K562 (cell line): ENCODE data around the gene ASAH2B. TPM values are rescaled to one million over a fixed set of nuclear protein-coding genes. Genes with fewer than 3 reads are reported as not detected.
"Not testable (repeated sequence)": the region's sequence is repeated elsewhere in the genome, so short reads cannot be mapped to it uniquely, and the experiment has no call there.

Experiments used
- ATAC-seq: fragments of 200-7000 bp; cut with Tn5 transposase; 3 replicates; pipeline ENCODE4 v1.9.1; 2020; ENCODE audit warnings: moderate library complexity
- BruUV-seq: library from RNA; stranded (reverse); fragments of 400-500 nt; replicated peaks from 2 replicates; lab custom pipeline; 2021; lab: Mats Ljungman, UMichigan
- CTCF ChIA-PET: fragments of 300-600 bp; formaldehyde crosslinking; extraction: SDS; loops from one replicate; lab custom pipeline; 2021; ENCODE audit warnings: low intra/inter-chr PET ratio; lab: Yijun Ruan, JAX
- POLR2A ChIA-PET: fragments of 300-600, 350-650 bp; sonication (Branson Sonifier 250); formaldehyde crosslinking; extraction: SDS; loops from one replicate; lab custom pipeline; 2021; ENCODE audit warnings: antibody characterized with exemption, inconsistent platforms; lab: Yijun Ruan, JAX
- DNase-seq, 4 experiments: peaks; one replicate each; pipeline versions ENCODE4 v3.0.0 to v3.0.0-alpha.2; 2011 to 2018; ENCODE audit warnings: low spot score in 3 of 4, mixed read lengths in 3 of 4; ENCODE audit errors: extremely low read depth in 1 of 4
- FAIRE-seq: peaks from 2 replicates; lab custom pipeline; 2011; peaks lifted over from hg19 to GRCh38; lab: Jason Lieb, UNC
- H2AFZ ChIP-seq: 2 replicates; pipeline ENCODE4 v1.6.0; 2011; ENCODE audit warnings: low read depth, low read length, control low read depth, inconsistent platforms
- H3K27ac ChIP-seq: fragments of 200-600 bp; 3 replicates; pipeline ENCODE4 v1.8.0; 2011; ENCODE audit warnings: low read depth, mild to moderate bottlenecking, control low read depth, inconsistent platforms, low read length, moderate library complexity, mixed read lengths; ENCODE audit errors: extremely low read depth
- H3K27me3 ChIP-seq, 2 experiments: fragments of 300-600 bp in 1 of 2; 2 replicates in 1 of 2; 3 replicates in 1 of 2; pipeline versions ENCODE4 v1.6.0 to v1.8.0; 2011; ENCODE audit warnings: inconsistent platforms in 2 of 2, low read length in 2 of 2, mild to moderate bottlenecking in 1 of 2, mixed read lengths in 1 of 2, moderate library complexity in 1 of 2; ENCODE audit not compliant: control insufficient read depth in 2 of 2, insufficient read depth in 2 of 2
- H3K36me3 ChIP-seq: fragments of 300-600 bp; 3 replicates; pipeline ENCODE4 v1.8.0; 2011; ENCODE audit warnings: mild to moderate bottlenecking, low read length, inconsistent platforms; ENCODE audit not compliant: control insufficient read depth, insufficient read depth
- H3K4me1 ChIP-seq, 2 experiments: fragments of 200-600 bp in 1 of 2; replicated peaks in 1 of 2; 2 replicates in 1 of 2; 3 replicates in 1 of 2; pipeline versions ENCODE4 v1.5.1 to v1.8.0; 2011; ENCODE audit warnings: inconsistent platforms in 2 of 2, low read length in 2 of 2, mild to moderate bottlenecking in 1 of 2, mixed read lengths in 1 of 2, moderate library complexity in 1 of 2; ENCODE audit not compliant: control insufficient read depth in 2 of 2, insufficient read depth in 2 of 2
- H3K4me2 ChIP-seq: 2 replicates; pipeline ENCODE4 v1.6.1; 2011; ENCODE audit warnings: low read length, control low read depth, inconsistent platforms, mixed read lengths; ENCODE audit not compliant: insufficient read depth
- H3K4me3 ChIP-seq: fragments of 200-600 bp; sonication (generic), shearing (Covaris generic); 2 replicates; pipeline ENCODE4 v1.5.1; 2016; ENCODE audit warnings: control low read depth, inconsistent platforms
- H3K79me2 ChIP-seq: fragments of 200-600 bp; 3 replicates; pipeline ENCODE4 v1.8.0; 2011; ENCODE audit warnings: low read length, inconsistent platforms; ENCODE audit not compliant: control insufficient read depth, insufficient read depth
- H3K9ac ChIP-seq, 2 experiments: 2 replicates each; pipeline versions ENCODE4 v1.6.0 to v1.6.1; 2011; ENCODE audit warnings: low read depth in 2 of 2, low read length in 2 of 2, control low read depth in 1 of 2, inconsistent platforms in 1 of 2, mild to moderate bottlenecking in 1 of 2, mixed read lengths in 1 of 2; ENCODE audit not compliant: insufficient read depth in 1 of 2
- H3K9me1 ChIP-seq: one replicate; pipeline ENCODE4 v1.6.0; 2011; ENCODE audit warnings: inconsistent platforms, mild to moderate bottlenecking, low read length, moderate library complexity; ENCODE audit not compliant: control insufficient read depth, insufficient read depth
- H3K9me3 ChIP-seq: replicated peaks from 2 replicates; pipeline ENCODE4 v1.5.1; 2011; ENCODE audit warnings: low read depth, low read length, inconsistent platforms; ENCODE audit not compliant: control insufficient read depth, insufficient read depth
- H4K20me1 ChIP-seq: replicated peaks from 2 replicates; pipeline ENCODE4 v1.6.1; 2011; ENCODE audit warnings: low read length, inconsistent platforms, mixed read lengths; ENCODE audit not compliant: control insufficient read depth, insufficient read depth
- CCNT2 ChIP-seq: IDR thresholded peaks from 2 replicates; pipeline ENCODE4 v1.6.1; 2011; ENCODE audit warnings: borderline replicate concordance, low read depth, mild to moderate bottlenecking, moderate library complexity, mixed read lengths, low read length; ENCODE audit not compliant: insufficient read length; ENCODE audit errors: extremely low read depth
- ELF1 ChIP-seq: fragments of 200-800 bp; sonication (Bioruptor generic); IDR thresholded peaks from 2 replicates; pipeline ENCODE4 v1.6.1; 2016; ENCODE audit warnings: missing genetic modification characterization, missing compliant biosample characterization
- ETS2 ChIP-seq: IDR thresholded peaks from 2 replicates; pipeline ENCODE4 v1.6.1; 2016; ENCODE audit warnings: borderline replicate concordance, missing genetic modification characterization, mild to moderate bottlenecking, moderate library complexity, missing compliant biosample characterization; ENCODE audit not compliant: poor library complexity, severe bottlenecking
- NCOA6 ChIP-seq: fragments of 450-650 bp; IDR thresholded peaks from 2 replicates; pipeline ENCODE4 v1.6.1; 2017; ENCODE audit warnings: mild to moderate bottlenecking
- SIN3B ChIP-seq: fragments of 450-650 bp; IDR thresholded peaks from 2 replicates; pipeline ENCODE4 v1.6.1; 2017; ENCODE audit warnings: low read depth, mild to moderate bottlenecking, moderate library complexity
- TARDBP ChIP-seq: fragments of 450-650 bp; IDR thresholded peaks from 2 replicates; pipeline ENCODE4 v1.6.1; 2016
- WGBS: fragments of 100-300 bp; shearing (Covaris generic); methylation state at CpG from one replicate; pipeline ENCODE4 v1.1.6; 2016; ENCODE audit warnings: low coverage, mixed read lengths; ENCODE audit not compliant: insufficient coverage; ENCODE audit errors: missing lambda C conversion rate; 5-methylcytosine and 5-hydroxymethylcytosine counted together
- in situ Hi-C: fragments of 300-500 bp; cut with MboI; formaldehyde crosslinking; loops from 4 replicates; pipeline ENCODE4 v1.15.0; 2018; ENCODE audit warnings: inconsistent platforms, mixed read lengths
- intact Hi-C: fragments of 100-400 bp; cut with micrococcal nuclease; formaldehyde crosslinking; loops from 2 replicates; pipeline ENCODE4 v1.14.2; 2022
- polyA plus RNA-seq, 8 experiments: library from polyadenylated mRNA; depleted of rRNA in 4 of 8; stranded (reverse) in 5 of 8; unstranded in 3 of 8; fragments of >200 nt; fragmentation: Nextera tagmentation in 2 of 8; fragmentation: Illumina TruSeq in 1 of 8; extraction: Ambion mirVana in 2 of 8; extraction: Trizol in 1 of 8; gene quantifications; 2 replicates each; pipeline versions ENCODE4 v1.2.1 to v1.2.3, GENCODE V29; 2011 to 2014; ENCODE audit warnings: inconsistent platforms in 1 of 8, missing spikeins in 1 of 8
- total RNA-seq, 7 experiments: library from RNA; depleted of rRNA in 6 of 7; stranded (reverse); fragments of >200 nt in 6 of 7; fragmentation: Illumina TruSeq in 2 of 7; extraction: Trizol in 2 of 7; gene quantifications; 2 replicates each; pipeline versions ENCODE4 v1.2.1 to v1.2.3, GENCODE V29; 2011 to 2021; ENCODE audit warnings: low replicate concordance in 1 of 7
- TF ChIP-seq, protein P1 (sequence below): fragments of 250-450 bp; sonication (Bioruptor Pico); IDR thresholded peaks from 2 replicates; pipeline ENCODE4 v1.8.0; 2022; ENCODE audit warnings: inconsistent platforms
- TF ChIP-seq, protein P2 (sequence below): fragments of 450-650 bp; formaldehyde crosslinking; conservative IDR thresholded peaks from 2 replicates; pipeline ENCODE4 v1.4.0; 2022; ENCODE audit warnings: mild to moderate bottlenecking, missing genetic modification characterization
- TF ChIP-seq, protein P3 (sequence below): sonication (generic); formaldehyde crosslinking; IDR thresholded peaks from 2 replicates; pipeline ENCODE4 v1.8.0; 2022; ENCODE audit warnings: missing genetic modification reagents, mild to moderate bottlenecking, borderline replicate concordance

The ASAH2B gene
- total and polyA plus RNA-seq, 9 of the 15 experiments (the other 6 are each of a cell fraction or from before 2014, with no cell fraction given): 5.0 to 18.3 (median 14.4) TPM

DNA sequence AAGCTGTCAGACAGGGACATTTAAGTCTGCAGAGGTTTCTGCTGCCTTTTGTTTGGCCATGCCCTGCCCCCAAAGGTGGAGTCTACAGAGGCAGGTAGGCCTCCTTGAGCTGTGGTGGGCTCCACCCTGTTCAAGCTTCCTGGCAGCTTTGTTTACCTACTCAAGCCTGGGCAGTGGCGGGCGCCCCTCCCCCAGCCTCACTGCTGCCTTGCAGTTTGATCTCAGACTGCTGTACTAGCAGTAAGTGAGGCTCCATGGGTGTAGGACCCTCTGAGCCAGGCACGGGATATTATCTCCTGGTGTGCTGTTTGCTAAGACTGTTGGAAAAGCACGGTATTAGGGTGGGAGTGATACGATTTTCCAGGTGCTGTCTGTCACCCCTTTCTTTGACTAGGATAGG, 48.2 kb downstream of the ASAH2B start:
- in situ Hi-C loops, FAIRE-seq, ATAC-seq, CTCF ChIA-PET, H4K20me1 ChIP-seq, H3K9ac ChIP-seq, H3K36me3 ChIP-seq, H3K27ac ChIP-seq, intact Hi-C loops, H3K79me2 ChIP-seq, POLR2A ChIA-PET, H3K4me1 ChIP-seq, H3K9me3 ChIP-seq, H2AFZ ChIP-seq, H3K9me1 ChIP-seq, DNase-seq, H3K27me3 ChIP-seq, BruUV-seq, H3K4me2 ChIP-seq, H3K4me3 ChIP-seq: not testable (repeated sequence)
- 3% methylated on average over 5 of the region's 5 CpGs for WGBS

DNA sequence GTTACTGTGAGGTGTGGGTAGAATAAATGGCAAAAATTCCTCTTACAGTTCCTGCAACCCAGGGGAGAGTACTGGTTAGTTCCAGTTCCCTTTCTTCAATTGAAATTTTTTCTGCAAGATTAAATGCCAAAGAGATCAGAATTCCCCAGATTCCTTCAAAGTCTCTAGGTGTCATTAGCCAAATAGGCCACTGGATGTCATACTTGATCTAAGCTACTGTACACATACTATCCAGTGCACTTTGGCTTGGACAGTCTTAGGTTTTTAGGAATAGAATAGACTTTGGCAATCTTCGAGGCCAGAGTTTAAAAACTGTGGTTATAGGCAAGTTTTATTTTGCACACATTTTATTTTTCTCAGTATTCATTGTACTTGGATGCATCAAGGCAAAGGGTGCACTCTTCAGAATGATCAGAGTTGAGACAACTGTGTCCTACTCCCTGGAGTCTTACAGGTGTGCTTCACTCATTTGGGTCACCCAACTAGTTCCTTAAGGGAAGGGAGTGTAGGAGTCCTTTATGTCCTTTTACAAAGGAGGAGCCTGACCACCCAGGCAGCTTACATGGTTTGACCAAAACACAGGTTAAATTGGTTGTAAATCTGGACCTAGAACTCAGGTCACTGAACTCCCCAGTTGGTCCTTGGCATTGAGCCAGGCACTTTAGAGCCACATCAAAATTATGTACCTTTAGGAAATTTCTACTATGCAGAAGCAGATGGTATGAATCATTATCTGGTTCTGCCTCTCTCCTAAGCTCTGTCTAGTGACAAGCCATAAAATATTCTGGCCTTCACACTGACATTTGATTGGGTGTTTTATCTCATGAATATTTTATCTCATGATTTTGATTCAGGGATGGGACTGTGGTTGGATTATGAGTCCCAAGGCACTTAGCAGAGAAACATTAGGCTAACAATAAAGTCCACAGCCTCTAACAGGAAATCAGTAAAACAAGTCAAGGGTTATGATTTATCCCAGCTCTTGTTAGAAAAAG, 49.5 kb downstream of the ASAH2B start:
- peaks cover 0 to 3% of the 10 kb centered on the region in 2 experiments; a peak in 1 of 5 replicates for H3K27me3 ChIP-seq
- BruUV-seq: no TSS peak
- H3K9me3 ChIP-seq: no peaks in the 10 kb centered on the region
- H3K4me1 ChIP-seq: no peaks in the 10 kb centered on the region
- in situ Hi-C loops (no loop called here), intact Hi-C loops (no loop called here)
- ATAC-seq (peak; percentile 90), FAIRE-seq (peak; percentile 52), DNase-seq (peak; percentile 15 to 42 (median 39))
- H2AFZ ChIP-seq: no peak overlapping the region
- no peak overlapping the region for H3K4me3 ChIP-seq
- no peaks in the 10 kb centered on the region for H3K79me2 ChIP-seq
- H3K9ac ChIP-seq: no peak overlapping the region
- H3K9me1 ChIP-seq: no peaks in the 10 kb centered on the region
- no peaks in the 10 kb centered on the region for H3K36me3 ChIP-seq
- ChIA-PET POLR2A (interaction anchor here (1.0 to 1.4 kb wide), 2 partner anchors 9 to 12 kb away, joined by 3 to 4 read pairs; no protein-coding TSS in a partner anchor), CTCF (no interaction called here)
- H4K20me1 ChIP-seq: no peaks in the 10 kb centered on the region
- no peak overlapping the region for H3K27ac ChIP-seq
- no peak overlapping the region for H3K4me2 ChIP-seq
- 5% methylated on average over 1 of the region's 1 CpG for WGBS
- TF ChIP-seq, protein P1, sequence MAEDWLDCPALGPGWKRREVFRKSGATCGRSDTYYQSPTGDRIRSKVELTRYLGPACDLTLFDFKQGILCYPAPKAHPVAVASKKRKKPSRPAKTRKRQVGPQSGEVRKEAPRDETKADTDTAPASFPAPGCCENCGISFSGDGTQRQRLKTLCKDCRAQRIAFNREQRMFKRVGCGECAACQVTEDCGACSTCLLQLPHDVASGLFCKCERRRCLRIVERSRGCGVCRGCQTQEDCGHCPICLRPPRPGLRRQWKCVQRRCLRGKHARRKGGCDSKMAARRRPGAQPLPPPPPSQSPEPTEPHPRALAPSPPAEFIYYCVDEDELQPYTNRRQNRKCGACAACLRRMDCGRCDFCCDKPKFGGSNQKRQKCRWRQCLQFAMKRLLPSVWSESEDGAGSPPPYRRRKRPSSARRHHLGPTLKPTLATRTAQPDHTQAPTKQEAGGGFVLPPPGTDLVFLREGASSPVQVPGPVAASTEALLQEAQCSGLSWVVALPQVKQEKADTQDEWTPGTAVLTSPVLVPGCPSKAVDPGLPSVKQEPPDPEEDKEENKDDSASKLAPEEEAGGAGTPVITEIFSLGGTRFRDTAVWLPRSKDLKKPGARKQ (CRISPR knock-in tag): no peak
- TF ChIP-seq CCNT2 (no peak), ETS2 (tag) (no peak), TARDBP (no peak), SIN3B (no peak), ELF1 (tag) (no peak), NCOA6 (no peak)
- TF ChIP-seq, protein P2, sequence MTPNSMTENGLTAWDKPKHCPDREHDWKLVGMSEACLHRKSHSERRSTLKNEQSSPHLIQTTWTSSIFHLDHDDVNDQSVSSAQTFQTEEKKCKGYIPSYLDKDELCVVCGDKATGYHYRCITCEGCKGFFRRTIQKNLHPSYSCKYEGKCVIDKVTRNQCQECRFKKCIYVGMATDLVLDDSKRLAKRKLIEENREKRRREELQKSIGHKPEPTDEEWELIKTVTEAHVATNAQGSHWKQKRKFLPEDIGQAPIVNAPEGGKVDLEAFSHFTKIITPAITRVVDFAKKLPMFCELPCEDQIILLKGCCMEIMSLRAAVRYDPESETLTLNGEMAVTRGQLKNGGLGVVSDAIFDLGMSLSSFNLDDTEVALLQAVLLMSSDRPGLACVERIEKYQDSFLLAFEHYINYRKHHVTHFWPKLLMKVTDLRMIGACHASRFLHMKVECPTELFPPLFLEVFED (CRISPR knock-in tag): no peak
- TF ChIP-seq, protein P3, sequence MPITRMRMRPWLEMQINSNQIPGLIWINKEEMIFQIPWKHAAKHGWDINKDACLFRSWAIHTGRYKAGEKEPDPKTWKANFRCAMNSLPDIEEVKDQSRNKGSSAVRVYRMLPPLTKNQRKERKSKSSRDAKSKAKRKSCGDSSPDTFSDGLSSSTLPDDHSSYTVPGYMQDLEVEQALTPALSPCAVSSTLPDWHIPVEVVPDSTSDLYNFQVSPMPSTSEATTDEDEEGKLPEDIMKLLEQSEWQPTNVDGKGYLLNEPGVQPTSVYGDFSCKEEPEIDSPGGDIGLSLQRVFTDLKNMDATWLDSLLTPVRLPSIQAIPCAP: no peak
